Measurements from ENCODE around the gene FGD4. TPM values are rescaled to one million over a fixed set of nuclear protein-coding genes. Genes with fewer than 3 reads are reported as not detected.

The FGD4 gene
- total RNA-seq, 2 experiments from 2014 or later = 0.25 to 0.34 TPM

- no peak overlapping the region for H3K27ac Mint-ChIP-seq
- no peaks in the 10 kb centered on the region for H3K27me3 ChIP-seq (ENCODE audit: control insufficient read depth in 1 of 2, insufficient read depth in 2 of 2, low read length in 2 of 2)
- CTCF ChIA-PET = no interaction called here
- no peaks in the 10 kb centered on the region for H3K4me1 ChIP-seq (ENCODE audit: insufficient read depth, low read length)
- POLR2A ChIA-PET = no interaction called here
- DNase-seq = no peak
- ATAC-seq (ENCODE audit: poor library complexity) = no peak
- H3K4me3 Mint-ChIP-seq = no peak overlapping the region
- no peak overlapping the region for H3K27ac ChIP-seq (ENCODE audit: low read depth in 1 of 2, low read length in 2 of 2)
- no peaks in the 10 kb centered on the region for H3K4me1 Mint-ChIP-seq (ENCODE audit: low read depth)
- H3K27me3 Mint-ChIP-seq = no peaks in the 10 kb centered on the region
- no peak for TF ChIP-seq CTCF (IDR thresholded peaks at IDR 0.05)
- intact Hi-C loops (cut with DNase I, micrococcal nuclease) = no loop called here
- H3K9me3 ChIP-seq (ENCODE audit: control insufficient read depth in 1 of 2, insufficient read depth in 1 of 2, low read length in 2 of 2) = no peaks in the 10 kb centered on the region
- no peaks in the 10 kb centered on the region for H3K9me3 Mint-ChIP-seq
- H3K36me3 Mint-ChIP-seq (ENCODE audit: low read depth) = no peaks in the 10 kb centered on the region
- H3K36me3 ChIP-seq (ENCODE audit: insufficient read depth, low read length) = no peaks in the 10 kb centered on the region
- H3K4me3 ChIP-seq (ENCODE audit: low read length) = no peak overlapping the region
Measured at GRCh38 chr12:32501835-32502333, 102.5 kb downstream of the FGD4 start.

GRCh38 chr12:32502693-32503502 is 103.5 kb downstream of the FGD4 start:
- intact Hi-C loops (cut with DNase I, micrococcal nuclease) = no loop called here
- CTCF ChIA-PET = no interaction called here
- Histone ChIP-seq H3K4me3 (ENCODE audit: low read length) (no peak overlapping the region), H3K27ac (ENCODE audit: low read depth in 1 of 2, low read length in 2 of 2) (no peak overlapping the region), H3K36me3 (ENCODE audit: insufficient read depth, low read length) (no peaks in the 10 kb centered on the region), H3K27me3 (ENCODE audit: control insufficient read depth in 1 of 2, insufficient read depth in 2 of 2, low read length in 2 of 2) (no peaks in the 10 kb centered on the region), H3K4me1 (ENCODE audit: insufficient read depth, low read length) (no peaks in the 10 kb centered on the region), H3K9me3 (ENCODE audit: control insufficient read depth in 1 of 2, insufficient read depth in 1 of 2, low read length in 2 of 2) (no peaks in the 10 kb centered on the region)
- Mint-ChIP-seq H3K4me3 (no peak overlapping the region), H3K27ac (no peak overlapping the region), H3K36me3 (ENCODE audit: low read depth) (no peaks in the 10 kb centered on the region), H3K4me1 (ENCODE audit: low read depth) (no peaks in the 10 kb centered on the region), H3K27me3 (no peaks in the 10 kb centered on the region), H3K9me3 (no peaks in the 10 kb centered on the region)
- POLR2A ChIA-PET = no interaction called here
- TF ChIP-seq CTCF (IDR thresholded peaks at IDR 0.05) = no peak
- DNase-seq (no peak), ATAC-seq (ENCODE audit: poor library complexity) (no peak)

GRCh38 chr12:32503730-32504129 is 104.4 kb downstream of the FGD4 start:
- TF ChIP-seq CTCF (IDR thresholded peaks at IDR 0.05) = no peak
- intact Hi-C loops (cut with DNase I, micrococcal nuclease) = no loop called here
- no peak overlapping the region for H3K27ac Mint-ChIP-seq
- no peak overlapping the region for H3K4me3 Mint-ChIP-seq
- H3K4me3 ChIP-seq (ENCODE audit: low read length) = no peak overlapping the region
- no peaks in the 10 kb centered on the region for H3K36me3 Mint-ChIP-seq (ENCODE audit: low read depth)
- H3K27ac ChIP-seq (ENCODE audit: low read depth in 1 of 2, low read length in 2 of 2) = no peak overlapping the region
- H3K9me3 Mint-ChIP-seq = no peaks in the 10 kb centered on the region
- no peaks in the 10 kb centered on the region for H3K36me3 ChIP-seq (ENCODE audit: insufficient read depth, low read length)
- CTCF ChIA-PET = no interaction called here
- POLR2A ChIA-PET = no interaction called here
- H3K4me1 Mint-ChIP-seq (ENCODE audit: low read depth) = no peaks in the 10 kb centered on the region
- no peaks in the 10 kb centered on the region for H3K4me1 ChIP-seq (ENCODE audit: insufficient read depth, low read length)
- H3K9me3 ChIP-seq (ENCODE audit: control insufficient read depth in 1 of 2, insufficient read depth in 1 of 2, low read length in 2 of 2) = no peaks in the 10 kb centered on the region
- H3K27me3 ChIP-seq (ENCODE audit: control insufficient read depth in 1 of 2, insufficient read depth in 2 of 2, low read length in 2 of 2) = no peaks in the 10 kb centered on the region
- ATAC-seq (ENCODE audit: poor library complexity) (no peak), DNase-seq (no peak)
- H3K27me3 Mint-ChIP-seq = no peaks in the 10 kb centered on the region
